Lower leg skin (tissue), 3 donors: ENCODE results near the gene LOXL1.

ENCODE experiments used
- POLR2A ChIP-seq, 2 donors: fragments of 450-650 bp; IDR thresholded peaks; one replicate each; pipeline ENCODE4 v1.6.1; 2016 to 2017; ENCODE audit warnings: antibody characterized with exemption in 2 of 2, mild to moderate bottlenecking in 1 of 2, moderate library complexity in 1 of 2
- TF ChIP-seq, protein P1 (sequence below), 3 donors: fragments of 450-650 bp; IDR thresholded peaks; one replicate each; pipeline ENCODE4 v1.5.1; 2016; ENCODE audit warnings: antibody characterized with exemption in 3 of 3, mild to moderate bottlenecking in 3 of 3, moderate library complexity in 2 of 3

DNA sequence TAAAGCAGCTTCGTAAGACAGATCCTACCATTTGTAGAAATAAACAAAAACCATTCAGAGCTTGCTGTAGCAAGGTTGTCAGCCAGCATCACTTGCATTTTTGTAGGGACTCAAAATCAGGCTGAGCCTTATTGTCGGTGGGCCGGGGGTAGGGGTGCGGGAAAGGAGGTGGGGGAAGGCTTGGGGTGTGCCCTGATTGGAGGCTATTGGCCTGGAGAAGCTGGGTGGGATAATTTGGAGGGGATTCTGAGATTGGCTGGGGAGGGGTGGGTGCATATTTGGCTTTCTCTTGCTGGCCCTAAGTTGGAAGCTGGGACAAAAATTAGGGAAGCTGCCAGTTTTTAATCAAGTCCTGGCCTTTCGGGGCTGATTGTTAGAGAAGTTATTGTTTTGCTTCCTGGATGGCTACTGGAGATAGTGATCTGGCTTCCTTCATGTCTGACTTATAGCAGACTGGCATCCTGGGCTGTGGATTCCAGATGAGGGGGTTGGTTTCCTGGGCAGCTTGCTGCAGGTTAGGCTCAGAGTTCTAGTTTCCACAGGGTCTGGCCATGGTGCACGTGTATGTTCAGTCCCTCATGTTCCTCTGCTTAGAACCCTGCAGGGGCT is 43.0 kb downstream of the LOXL1 start:
- TF ChIP-seq, protein P1, sequence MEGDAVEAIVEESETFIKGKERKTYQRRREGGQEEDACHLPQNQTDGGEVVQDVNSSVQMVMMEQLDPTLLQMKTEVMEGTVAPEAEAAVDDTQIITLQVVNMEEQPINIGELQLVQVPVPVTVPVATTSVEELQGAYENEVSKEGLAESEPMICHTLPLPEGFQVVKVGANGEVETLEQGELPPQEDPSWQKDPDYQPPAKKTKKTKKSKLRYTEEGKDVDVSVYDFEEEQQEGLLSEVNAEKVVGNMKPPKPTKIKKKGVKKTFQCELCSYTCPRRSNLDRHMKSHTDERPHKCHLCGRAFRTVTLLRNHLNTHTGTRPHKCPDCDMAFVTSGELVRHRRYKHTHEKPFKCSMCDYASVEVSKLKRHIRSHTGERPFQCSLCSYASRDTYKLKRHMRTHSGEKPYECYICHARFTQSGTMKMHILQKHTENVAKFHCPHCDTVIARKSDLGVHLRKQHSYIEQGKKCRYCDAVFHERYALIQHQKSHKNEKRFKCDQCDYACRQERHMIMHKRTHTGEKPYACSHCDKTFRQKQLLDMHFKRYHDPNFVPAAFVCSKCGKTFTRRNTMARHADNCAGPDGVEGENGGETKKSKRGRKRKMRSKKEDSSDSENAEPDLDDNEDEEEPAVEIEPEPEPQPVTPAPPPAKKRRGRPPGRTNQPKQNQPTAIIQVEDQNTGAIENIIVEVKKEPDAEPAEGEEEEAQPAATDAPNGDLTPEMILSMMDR (IDR thresholded peaks at IDR 0.05), result no peak
- TF ChIP-seq POLR2A (IDR thresholded peaks at IDR 0.05), result no peak
